Measurements from ENCODE around the gene OR8G1.

GRCh38 chr11:124197999-124198398 is 42.9 kb upstream of the OR8G1 start:
- TF ChIP-seq CTCF (IDR thresholded peaks at IDR 0.05; ENCODE audit: insufficient read depth, low read depth, low read length), result no peak
- TF ChIP-seq EZH2 (IDR thresholded peaks at IDR 0.05; ENCODE audit: insufficient read depth, low read length), result no peak

Data from astrocyte (in vitro differentiated cells and primary cell).